Measurements from ENCODE around the gene DIP2C. TPM values are rescaled to one million over a fixed set of nuclear protein-coding genes. Genes with fewer than 3 reads are reported as not detected.

The DIP2C gene
- total and polyA plus RNA-seq, 2 donors (not counting 1 experiment from before 2014, with no cell fraction given): 1.3 to 1.9 TPM

DNA sequence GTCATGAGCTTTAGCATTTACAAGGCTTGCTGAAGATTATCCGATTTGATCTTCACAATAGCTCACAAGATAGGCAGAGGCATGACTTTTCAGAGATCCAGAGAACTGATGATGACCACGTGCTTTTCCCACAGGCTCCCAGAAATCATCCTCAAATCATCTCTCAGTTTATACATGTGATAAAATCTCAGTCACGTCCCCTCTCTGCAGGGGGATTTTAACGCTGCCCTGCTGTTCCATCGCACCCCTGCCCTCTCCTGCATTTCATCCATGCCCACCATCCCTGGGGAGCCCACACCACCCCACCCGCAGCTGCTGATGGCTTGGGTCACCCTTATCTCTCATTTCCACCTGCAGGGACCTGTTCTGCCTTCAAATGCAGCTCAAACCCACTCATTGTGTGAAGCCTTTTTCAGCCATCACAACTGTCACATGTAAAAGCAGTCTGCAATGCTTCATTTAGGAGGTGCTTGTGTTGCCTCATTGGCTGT, 141.8 kb downstream of the DIP2C start:
- no peaks in the 10 kb centered on the region for H4K20me1 ChIP-seq (ENCODE audit: control insufficient read depth, insufficient read depth, low read length, poor library complexity, severe bottlenecking)
- intact Hi-C loops (cut with micrococcal nuclease): no loop called here
- WGBS (ENCODE audit: insufficient coverage): 79% methylated on average over 6 of the region's 6 CpGs

More for the DNA sequence above, 141.8 kb downstream of the DIP2C start:
- POLR2A ChIA-PET: no interaction called here
- Histone ChIP-seq H3K4me1 (ENCODE audit: control insufficient read depth in 2 of 2, insufficient read depth in 2 of 2, low read length in 2 of 2) (no peaks in the 10 kb centered on the region), H3K4me3 (ENCODE audit: control extremely low read depth in 1 of 5, extremely low read depth in 1 of 5, insufficient read depth in 1 of 5, low read depth in 2 of 5, low read length in 4 of 5) (no peak overlapping the region), H3K36me3 (replicated peaks in 1 of 2; ENCODE audit: control extremely low read depth in 1 of 2, control insufficient read depth in 1 of 2, extremely low read depth in 1 of 2, insufficient read depth in 2 of 2, low read length in 1 of 2) (no peaks in the 10 kb centered on the region), H2AFZ (ENCODE audit: insufficient read depth, low read depth, low read length, poor library complexity, severe bottlenecking) (no peak overlapping the region), H3K9ac (ENCODE audit: low read length) (no peak overlapping the region), H3K4me2 (replicated peaks; ENCODE audit: low read depth, low read length, poor library complexity, severe bottlenecking) (no peak overlapping the region), H3K27me3 (replicated peaks in 1 of 4; ENCODE audit: control extremely low read depth in 1 of 4, control insufficient read depth in 3 of 4, insufficient read depth in 4 of 4, low read length in 3 of 4) (peaks cover 0 to 11% (median 0%) of the 10 kb centered on the region in 4 experiments), H3K27ac (ENCODE audit: low read length in 2 of 2) (no peak overlapping the region), H3K9me3 (ENCODE audit: control extremely low read depth in 1 of 3, control insufficient read depth in 2 of 3, insufficient read depth in 1 of 3, low read length in 2 of 3) (no peaks in the 10 kb centered on the region), H3K79me2 (ENCODE audit: control insufficient read depth, insufficient read depth, low read length) (no peaks in the 10 kb centered on the region)
- Mint-ChIP-seq H3K9me3 (ENCODE audit: insufficient read depth) (no peaks in the 10 kb centered on the region), H3K27ac (no peak overlapping the region), H3K27me3 (peaks cover 43% of the 10 kb centered on the region), H3K4me3 (no peak overlapping the region), H3K4me1 (no peaks in the 10 kb centered on the region)
- no peak for DNase-seq
- no peak for ATAC-seq (ENCODE audit: low read depth)
- TF ChIP-seq CTCF (IDR thresholded peaks at IDR 0.05): no peak
- no peak for TF ChIP-seq EZH2 (IDR thresholded peaks at IDR 0.05; ENCODE audit: borderline replicate concordance, insufficient read depth, low read depth, low read length, poor library complexity, severe bottlenecking)
- CTCF ChIA-PET: no interaction called here
